Measurements from ENCODE around the gene AFF1.

DNA sequence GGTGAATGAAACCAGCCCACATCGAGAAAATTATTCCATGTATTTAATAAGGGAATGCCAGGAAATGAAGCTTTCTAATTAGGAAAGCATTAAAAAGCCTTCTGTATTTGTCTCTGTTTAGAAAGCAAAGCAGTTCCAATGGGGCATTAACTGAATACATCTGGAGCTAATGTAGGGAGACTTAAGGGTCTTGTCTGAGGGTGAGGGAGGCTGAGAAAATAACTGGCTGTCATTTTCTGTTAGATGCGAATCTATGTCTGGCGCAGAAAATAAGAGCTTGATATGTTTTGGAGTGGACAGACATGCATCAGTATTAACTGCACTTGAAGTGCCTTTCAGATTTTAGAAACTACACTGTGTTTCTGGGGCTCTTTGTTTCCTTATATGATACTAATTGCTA is 174.3 kb downstream of the AFF1 start:
- TF ChIP-seq, protein P1, sequence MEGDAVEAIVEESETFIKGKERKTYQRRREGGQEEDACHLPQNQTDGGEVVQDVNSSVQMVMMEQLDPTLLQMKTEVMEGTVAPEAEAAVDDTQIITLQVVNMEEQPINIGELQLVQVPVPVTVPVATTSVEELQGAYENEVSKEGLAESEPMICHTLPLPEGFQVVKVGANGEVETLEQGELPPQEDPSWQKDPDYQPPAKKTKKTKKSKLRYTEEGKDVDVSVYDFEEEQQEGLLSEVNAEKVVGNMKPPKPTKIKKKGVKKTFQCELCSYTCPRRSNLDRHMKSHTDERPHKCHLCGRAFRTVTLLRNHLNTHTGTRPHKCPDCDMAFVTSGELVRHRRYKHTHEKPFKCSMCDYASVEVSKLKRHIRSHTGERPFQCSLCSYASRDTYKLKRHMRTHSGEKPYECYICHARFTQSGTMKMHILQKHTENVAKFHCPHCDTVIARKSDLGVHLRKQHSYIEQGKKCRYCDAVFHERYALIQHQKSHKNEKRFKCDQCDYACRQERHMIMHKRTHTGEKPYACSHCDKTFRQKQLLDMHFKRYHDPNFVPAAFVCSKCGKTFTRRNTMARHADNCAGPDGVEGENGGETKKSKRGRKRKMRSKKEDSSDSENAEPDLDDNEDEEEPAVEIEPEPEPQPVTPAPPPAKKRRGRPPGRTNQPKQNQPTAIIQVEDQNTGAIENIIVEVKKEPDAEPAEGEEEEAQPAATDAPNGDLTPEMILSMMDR (IDR thresholded peaks at IDR 0.05; ENCODE audit: low read length): no peak
- TF ChIP-seq EZH2 (optimal IDR thresholded peaks at IDR 0.05; ENCODE audit: low read depth, low read length) (no peak), EZH2phosphoT487 (IDR thresholded peaks at IDR 0.05; ENCODE audit: low read length) (no peak)
